ENCODE data around the gene ATP1A1.

The ATP1A1 gene

DNA sequence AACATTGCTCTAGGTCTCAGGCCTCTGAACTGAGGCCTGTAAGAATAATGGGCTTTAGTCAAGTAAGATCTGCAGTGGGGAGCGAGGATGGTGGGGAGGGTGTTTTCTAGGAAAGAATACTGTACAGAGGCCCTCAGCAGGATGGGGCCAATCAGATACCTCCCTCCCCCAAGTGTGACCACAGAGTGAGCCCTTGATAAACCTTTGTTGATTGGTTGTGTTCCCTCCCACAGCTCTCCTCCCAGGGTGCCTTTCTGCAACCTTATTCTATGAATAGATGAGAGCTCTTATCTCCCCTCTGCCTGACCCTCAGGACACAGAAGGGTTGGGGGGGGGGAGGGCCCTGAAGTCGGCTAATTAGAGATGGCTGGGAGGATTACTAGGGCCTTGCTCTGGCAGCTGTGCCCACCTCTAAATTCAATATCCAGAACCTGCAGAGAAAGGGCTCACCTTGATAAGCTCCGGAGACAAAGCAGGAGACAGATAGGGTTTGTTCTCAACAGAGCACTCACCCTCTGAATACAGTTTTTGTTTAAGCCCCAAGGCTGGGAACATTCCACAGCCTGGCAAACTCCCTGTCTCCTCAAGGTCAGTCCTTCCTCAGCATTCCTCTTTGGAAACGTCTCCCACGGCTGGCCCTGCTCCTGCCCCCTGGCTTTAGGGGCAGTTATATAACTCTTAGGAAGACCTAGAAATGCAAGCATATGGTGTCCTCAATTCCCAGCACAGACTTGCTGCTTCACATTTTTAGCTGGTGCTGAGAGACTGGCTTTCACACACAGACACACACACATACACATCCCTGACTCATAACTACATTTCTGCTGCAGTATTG is 42.9 kb downstream of the ATP1A1 start:
- DNase-seq: no peak

DNA sequence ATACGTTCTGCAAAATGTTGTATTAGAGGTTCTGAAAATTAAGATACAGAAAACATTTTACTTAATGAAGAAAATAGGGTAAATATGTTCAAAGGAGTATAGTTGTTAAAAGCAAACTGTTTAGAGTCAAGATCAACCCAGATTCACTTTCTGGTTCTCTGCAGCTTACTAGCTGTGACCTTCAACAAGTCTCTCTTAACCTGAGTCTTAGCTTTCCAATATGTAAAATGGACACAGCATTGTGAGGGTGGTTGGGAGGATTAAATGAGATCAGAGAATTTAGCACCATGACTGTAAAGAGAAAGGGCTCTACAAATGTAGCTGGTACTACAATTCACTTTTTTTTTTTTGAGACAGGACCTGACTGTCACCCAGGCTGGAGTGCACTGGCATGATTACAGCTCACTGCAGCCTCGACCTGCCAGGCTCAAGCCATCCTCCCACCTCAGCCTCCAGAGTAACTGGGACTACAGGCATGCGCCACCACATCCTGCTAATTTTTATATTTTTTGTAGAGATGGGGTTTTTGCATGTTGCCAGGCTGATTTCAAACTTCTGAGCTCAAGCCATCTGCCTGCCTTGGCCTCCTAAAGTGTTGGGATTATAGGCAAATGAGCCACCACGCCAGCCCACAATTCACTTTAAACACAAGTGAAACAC is 43.9 kb downstream of the ATP1A1 start:
- no peak for DNase-seq

DNA sequence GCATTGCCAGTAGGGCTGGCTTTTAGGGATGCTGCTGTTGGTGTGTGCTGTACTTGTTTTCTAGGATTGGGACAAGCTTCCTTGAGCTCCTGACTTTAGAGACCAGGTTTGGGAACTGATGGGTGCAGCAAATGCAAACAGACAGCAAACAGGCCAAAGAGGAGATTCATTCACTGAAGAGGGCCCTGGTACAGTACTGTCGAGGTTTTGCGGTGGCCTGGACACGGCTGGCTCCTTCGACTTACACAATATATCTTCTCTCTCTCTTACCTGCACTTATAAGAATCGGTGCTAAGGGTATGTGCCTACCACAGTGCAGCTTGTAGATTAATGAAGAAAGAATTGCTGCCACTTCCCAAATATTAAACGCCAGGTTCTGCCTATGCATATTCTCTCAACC is 44.6 kb downstream of the ATP1A1 start:
- no peak for DNase-seq

GRCh38 chr1:116418091-116418830 is 45.2 kb downstream of the ATP1A1 start:
- DNase-seq: peak; percentile 69 to 74

- DNase-seq: no peak
Measured at GRCh38 chr1:116420417-116421200, 47.6 kb downstream of the ATP1A1 start.

GRCh38 chr1:116424438-116424837 is 51.4 kb downstream of the ATP1A1 start:
- no peak for DNase-seq

DNA sequence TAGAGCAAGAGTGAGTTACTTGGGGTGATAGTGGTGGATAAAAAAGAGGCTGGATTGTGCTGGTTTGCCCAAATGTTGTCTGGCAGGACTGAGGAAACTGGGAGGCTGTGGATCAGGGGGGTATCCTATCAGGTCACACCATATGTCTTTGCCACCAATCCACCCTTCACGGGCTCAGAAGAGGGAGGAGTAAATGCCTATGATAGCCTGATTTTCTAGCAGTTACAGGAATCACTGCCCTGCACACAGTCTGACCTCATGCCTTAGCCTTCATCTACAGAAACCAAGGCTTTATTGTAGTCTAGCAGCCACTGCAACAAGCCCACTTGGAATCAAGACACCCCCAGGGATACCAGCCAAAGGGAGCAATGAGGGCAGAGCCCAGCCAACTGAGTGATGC is 51.8 kb downstream of the ATP1A1 start:
- DNase-seq: no peak

DNA sequence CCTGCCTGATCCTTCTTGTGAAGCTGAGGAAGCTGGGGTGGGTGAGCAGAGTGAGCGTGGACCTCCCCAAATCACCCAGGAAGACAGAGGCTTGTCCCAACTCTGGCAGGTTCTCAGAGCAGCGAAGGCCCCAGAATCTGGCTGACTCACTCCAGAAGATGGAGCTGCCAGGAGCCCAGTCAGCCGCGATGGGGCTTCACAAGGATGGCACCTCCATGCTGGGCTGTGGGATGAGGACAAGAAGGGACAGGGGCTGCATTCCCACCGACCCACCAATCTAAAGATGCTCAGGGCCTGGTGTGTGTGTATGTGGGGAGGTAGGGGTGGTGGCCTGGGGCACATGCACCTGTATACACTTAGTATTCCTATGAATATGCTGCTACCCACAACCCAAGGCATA is 52.9 kb downstream of the ATP1A1 start:
- no peak for DNase-seq

DNA sequence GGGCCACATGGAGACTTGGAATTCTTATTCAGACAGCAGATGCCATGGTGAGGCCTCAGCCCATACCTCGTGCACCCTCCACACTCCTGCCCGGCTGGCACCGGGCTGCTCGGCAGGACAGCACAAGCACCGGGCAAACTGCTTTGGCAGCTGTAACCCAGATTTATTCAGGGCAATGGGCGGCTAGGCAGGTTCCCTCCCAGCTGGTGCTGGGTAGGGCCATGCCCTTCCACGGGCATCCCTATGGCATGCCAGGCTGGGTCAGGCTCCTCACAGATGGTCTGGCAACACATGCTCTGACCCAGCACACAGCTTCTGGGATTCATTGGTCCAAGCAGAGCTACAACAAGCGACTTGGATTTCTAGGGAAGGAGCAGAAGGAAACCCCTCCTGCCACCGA is 53.4 kb downstream of the ATP1A1 start:
- DNase-seq: no peak

DNA sequence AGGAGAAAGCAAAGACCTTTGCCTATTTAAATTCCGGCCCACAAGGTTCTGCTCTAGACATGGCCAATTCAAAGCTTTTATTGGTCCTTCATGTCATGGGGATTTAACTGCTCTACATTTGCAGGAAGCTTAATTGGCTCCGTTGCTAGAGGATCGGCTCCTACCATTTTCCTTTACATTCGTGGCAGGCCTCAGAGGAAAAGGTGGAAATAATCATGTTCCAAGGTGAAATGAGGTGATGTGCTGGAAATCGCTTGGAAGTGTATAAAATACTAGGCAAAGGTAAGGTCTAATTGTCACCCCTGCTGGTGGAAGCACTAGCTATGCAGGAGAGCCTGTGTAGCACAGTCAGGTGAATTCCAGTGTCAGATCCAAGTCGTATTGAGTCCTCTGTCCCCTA is 55.5 kb downstream of the ATP1A1 start:
- no peak for DNase-seq

DNA sequence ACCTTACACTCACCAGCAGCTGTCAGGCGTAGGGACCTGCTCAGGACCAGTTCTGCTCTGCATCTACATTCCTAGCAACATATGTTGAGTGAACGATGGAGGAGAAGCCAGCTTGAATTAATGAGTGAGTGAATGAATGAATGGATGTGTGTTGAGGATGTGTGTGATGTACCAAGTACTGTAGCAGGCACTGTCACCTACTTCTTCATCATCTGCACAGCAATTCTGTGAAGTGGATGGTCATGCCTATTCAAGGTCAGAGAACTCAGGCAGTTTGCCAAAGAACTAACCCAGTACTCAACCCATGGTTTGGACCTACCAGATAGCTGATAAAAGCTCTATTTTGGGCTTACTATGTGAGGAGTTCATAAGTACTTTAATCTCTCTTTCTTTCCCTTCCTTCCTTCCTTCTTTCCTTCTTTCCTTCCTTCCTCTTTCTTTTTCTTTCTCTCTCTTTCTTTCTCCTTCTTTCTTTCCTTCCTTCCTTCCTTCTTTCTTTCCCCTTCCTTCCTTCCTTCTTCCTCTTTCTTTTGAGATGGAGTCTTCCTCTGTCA is 56.9 kb downstream of the ATP1A1 start:
- DNase-seq: no peak

DNA sequence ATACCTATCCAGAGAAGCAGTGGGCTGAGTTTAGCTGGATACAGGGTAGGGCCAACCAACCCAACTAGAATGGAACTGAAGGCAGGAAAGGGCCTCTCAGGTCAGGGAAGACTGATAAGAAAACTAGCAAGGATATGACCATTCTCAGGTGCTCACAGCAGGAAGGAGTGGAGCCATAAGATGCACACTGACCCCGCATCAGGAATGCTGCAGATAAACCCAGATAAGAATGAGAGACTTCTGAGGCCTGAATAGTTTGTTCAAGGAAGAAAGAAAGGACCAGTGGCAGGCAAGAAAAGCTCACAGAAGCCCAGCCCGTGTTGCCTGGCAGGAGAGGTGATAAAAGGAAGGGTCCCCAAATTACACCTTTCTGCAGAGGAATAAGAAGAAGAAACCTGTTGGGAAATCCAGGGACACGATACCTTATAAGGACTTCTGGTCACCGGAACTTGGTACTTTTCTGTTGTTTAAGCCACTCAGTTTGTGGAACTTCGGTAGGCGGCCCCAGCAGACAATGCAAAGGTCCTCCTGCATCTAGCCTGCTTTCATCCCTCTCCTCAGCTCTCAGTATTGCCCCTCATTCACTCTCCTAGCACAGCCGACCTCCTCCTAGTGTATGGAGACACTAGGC is 58.9 kb downstream of the ATP1A1 start:
- DNase-seq: no peak

DNA sequence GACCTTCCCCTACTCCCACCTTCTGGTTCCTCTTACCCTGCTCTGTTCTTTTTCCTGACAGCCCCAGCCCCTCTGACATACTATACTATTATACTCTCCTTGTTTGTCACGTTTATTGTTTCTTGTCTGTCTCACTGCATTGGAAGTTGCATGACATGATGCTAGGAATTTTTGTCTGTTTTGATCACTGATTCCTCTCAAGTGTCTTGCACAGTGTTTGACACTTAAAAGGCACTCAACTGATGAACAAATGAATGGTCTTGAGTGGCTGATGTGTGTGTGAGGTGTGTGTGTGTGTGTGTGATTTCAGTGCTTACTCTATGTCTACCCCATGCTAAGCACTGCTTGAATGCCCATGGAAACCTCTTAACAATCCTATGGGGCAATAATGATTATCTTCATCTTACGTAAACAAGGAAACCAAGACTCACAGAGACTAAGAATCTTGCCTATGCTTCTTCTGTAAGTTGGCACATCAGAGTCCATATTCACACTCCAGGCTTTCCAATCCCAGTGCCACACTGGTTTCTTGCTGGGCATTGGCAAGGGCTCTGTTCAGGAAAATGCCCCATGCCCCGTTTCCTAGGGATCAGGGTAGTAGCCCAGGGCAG is 59.7 kb downstream of the ATP1A1 start:
- no peak for DNase-seq

GRCh38 chr1:116433275-116434257 is 60.5 kb downstream of the ATP1A1 start:
- no peak for DNase-seq

DNA sequence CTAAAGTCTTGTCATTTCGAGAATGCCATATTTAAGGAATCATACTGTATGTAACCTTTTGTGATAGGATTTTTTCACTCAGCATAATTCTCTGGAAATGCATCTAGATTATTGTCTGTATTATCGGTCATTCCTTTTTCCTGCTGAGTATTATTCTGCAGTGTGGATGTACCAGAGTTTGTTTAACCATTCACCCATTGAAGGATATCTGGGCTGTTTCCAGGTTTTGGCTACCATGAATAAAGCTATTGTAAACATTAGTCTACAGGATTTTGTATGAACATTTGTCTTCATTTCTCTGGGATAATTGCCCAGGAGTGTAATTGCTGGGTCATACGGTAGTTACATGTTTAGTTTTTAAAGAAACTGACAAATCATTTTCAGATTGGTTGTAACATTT is 61.8 kb downstream of the ATP1A1 start:
- DNase-seq: no peak

DNA sequence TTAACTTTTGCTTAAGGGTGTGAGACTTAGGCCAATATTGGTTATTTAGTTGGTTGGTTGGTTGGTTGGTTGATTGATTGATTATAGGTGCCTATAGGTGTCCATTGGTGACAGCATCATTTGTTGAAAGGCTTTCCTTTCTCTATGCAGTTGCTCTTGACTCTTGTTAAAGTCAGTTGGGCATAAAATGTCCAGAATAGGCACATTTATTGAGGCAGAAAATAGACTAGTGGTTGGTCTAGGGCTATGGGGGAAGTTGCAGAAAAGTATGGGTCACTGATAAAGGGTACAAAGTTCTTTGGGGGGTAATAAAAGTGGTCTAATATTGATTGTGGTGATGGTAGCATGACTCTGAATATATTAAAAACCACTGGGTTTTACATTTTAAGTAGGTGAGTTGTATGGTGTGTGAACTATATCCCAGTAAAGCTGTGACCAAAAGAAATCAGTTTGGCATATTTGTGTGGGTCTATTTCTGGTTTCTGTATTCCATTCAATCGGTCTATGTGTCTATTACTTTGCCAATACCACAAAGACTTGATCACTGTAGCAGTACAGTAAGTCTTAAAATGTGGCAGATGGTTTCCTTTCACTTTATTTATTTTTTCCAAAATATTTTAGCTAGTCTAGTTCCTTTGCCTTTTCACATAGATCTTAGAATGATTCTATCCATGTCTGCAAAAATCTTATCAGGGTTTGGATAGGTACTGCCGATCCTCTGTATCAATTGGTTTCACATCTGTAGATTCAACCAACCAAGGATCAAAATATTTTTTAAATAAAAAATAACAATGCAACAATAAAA is 63.0 kb downstream of the ATP1A1 start:
- DNase-seq: no peak

DNA sequence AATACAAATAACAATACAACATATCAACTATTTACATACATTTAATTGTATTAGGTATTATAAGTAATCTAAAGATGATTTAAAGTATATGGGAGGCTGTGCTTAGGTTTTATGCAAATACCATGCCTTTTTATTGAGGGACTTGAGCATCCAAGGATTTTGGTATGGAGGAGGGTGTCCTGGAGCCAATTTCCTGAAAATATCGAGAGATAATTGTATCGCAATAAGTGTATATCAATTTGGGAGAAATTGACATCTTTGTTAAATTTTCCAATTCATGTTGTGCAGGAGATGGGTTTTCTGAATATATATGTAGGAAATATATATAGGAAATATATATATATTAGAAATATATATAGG is 63.5 kb downstream of the ATP1A1 start:
- no peak for DNase-seq

DNA sequence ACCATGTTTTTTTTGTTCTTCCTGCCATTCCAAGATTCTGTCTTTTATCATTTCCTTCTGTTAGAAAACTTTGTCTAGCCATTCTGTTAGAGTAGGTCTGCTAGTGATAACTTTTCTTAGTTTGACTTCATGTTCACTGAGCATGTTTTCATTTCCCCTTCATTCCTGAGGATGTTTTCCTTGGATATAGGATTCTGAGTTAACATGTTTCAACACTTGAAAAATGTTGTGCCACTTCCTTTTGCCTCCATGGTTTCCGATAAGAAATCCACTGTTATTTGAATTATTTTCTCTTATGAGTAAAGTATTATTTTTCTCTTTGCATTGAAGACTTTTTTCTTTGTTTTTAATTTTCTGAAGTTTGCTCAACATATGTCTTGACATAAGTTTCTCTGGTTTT is 66.7 kb downstream of the ATP1A1 start:
- DNase-seq: no peak

DNA sequence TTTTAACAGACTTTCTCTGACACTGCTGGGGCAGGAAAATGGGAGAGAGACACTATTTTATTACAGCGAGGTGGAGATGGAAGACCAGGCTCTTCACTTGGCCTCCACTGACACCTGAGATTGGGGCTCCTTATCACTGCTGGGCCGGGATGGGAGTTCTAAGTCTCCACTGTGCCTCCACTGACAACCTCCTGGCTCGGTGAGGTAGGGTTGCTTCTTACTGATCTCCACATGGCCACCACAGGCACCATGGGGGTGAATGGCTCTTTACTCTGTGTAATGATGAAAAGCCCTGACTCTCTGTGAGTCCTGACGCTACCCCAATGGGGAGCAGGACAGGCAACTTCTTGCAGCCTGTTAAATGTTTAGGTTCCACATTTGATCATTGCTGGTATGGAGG is 67.7 kb downstream of the ATP1A1 start:
- DNase-seq: no peak

DNA sequence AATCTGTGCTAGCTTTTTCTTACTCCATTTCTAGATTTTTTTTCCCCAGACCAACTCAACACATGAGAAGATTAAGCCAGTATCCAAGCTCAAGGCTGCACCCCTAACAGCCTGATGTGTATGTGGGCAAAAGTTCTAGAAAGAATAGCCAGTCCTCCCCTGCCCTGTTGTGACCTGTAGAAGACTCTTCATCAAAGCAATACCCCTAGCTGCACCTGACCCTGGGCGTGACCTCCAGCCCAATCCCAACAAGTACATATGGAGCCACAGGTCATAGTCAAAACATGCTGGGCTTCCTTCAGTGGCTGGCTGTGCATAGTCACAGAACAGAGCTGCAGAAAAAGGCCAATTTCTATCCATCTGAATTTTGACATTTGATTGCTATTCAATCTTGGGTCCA is 72.5 kb downstream of the ATP1A1 start:
- no peak for DNase-seq

All from NCI-H1930 (cell line).